GM19238 (cell line): ENCODE measurements around the gene TTC34.
A peak's percentile ranks its signal among the peaks of the same experiment; 100 is the strongest.

ENCODE experiments used
- DNase-seq: peaks from one replicate; pipeline ENCODE4 v3.0.0; 2011; ENCODE audit warnings: low spot score; ENCODE audit not compliant: insufficient read length

Gene TTC34, protein sequence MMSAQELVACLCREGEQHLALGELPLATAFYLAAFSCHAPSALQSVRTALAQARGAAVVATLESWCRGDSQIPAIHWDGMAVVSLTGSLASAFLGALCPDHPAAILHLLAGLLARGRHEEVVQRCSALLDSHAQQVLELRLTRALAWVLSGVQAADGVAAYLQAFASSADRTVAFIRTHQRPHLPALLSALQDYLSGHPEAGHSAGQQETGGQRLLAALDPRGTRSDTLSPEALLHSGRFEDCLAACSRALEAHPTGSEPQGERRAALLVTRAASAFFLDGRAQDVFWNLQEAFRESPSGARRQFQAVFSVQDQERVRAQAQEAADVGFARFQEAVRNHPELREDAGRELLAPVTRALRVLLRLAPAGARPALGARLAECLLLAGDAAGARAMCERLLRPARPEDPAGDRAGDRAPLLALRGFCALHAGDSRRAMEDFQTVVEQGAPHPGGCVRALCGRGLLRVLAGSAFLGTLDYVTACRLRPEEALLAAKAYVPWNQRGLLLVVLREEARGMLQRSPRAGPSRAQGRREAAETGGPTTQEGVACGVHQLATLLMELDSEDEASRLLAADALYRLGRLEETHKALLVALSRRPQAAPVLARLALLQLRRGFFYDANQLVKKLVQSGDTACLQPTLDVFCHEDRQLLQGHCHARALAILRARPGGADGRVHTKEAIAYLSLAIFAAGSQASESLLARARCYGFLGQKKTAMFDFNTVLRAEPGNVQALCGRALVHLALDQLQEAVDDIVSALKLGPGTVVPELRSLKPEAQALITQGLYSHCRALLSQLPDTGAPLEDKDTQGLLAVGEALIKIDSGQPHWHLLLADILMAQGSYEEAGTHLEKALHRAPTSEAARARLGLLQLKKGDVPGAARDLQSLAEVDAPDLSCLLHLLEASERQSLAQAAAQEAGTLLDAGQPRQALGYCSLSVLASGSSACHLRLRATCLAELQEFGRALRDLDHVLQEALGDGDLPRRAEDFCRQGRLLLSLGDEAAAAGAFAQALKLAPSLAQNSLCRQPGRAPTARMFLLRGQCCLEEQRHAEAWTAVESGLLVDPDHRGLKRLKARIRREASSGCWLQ

DNA sequence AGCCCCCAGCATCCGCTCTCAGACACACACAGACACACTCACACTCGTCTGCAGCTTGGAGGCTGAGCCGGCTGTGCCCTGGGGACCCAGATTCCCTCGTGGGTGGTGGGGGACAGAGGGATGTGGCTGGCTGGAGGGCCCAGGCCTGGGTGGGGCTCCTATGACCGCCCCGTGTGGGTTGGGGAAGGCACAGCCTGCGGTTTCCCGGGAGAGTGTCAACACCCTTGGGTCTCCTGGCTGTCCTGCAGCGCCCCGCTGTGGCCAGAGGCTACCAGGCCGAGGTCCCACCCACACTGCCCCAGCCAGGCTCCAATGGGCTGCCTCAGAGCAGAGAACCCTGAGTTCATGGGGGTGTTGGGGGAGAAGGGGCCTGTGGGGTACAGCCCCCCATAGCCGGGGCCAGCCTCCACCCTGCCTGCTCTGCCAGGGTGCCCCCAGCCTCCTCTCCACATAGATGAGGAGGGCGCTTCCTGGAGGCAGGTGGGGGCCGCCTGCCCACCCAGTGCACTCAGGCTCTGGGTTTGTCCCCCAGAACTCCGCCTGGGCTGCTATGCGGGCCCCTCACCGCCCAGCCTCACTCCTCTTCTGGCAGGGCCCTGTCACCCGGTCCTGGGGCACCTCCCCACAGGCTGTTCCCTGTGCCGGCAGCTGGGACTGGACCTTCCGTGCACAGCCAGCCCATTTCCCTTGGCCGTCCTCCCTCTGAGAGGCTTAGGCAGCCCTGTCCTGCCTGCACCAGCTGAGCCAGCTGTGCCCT, at the start of gene TTC34:
TTC34 (minus strand) TSS at position 159 of the 757 bp plus-strand sequence. CDS start 866 bp downstream, outside the sequence.
- peak; percentile 39 for DNase-seq

DNA sequence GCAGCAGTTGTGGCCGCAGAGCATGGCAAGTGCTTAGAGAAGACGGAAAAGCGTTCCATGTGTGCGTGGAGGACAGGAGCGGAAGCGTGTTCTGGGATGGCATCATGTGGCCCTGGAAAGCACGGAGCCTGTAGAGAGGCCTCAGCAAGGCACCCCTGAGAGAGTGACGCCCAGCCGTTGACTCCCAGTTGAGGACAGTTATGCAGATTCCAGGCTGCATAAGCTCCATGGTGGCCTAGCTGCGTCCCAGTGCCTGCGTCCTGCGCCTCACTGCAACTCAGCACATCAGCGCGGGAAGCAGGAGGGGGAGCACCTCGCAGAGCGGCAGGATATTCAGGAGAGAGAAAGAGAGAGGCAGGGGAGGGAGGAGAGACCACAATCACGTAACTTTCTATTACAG, 49.0 kb upstream of the TTC34 start:
- no peak for DNase-seq

DNA sequence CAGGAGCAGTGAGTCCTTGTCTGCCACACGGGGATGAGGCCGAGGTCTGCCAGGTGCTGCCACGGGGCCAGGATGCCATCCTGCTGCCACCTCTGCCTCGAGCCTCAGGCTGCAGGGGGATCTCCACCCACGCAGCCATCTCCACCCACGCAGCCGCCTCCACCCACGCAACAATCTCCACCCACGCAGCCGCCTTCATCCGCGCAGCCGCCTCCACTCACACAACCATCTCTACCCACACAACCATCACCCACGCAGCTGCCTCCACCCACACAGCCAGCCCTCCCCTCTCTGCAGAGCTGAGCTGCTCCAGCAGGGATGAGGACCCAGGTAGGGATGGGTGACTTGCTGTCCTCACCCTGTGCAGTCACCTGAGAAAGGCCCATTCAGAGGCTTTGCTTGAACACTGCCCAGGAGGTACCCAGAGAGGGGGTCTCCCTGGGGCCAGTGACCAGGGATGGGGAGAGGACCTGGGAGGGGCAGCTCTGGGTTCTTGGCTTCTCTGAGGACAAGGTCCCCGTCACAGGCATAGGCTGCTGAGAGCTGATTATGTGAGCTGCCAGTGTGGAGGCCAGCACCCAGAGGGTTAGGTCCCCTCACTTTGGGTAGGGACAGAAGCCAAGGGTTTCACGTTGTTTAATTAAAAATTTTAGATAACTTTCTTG, 46.6 kb upstream of the TTC34 start:
- DNase-seq: no peak

DNA sequence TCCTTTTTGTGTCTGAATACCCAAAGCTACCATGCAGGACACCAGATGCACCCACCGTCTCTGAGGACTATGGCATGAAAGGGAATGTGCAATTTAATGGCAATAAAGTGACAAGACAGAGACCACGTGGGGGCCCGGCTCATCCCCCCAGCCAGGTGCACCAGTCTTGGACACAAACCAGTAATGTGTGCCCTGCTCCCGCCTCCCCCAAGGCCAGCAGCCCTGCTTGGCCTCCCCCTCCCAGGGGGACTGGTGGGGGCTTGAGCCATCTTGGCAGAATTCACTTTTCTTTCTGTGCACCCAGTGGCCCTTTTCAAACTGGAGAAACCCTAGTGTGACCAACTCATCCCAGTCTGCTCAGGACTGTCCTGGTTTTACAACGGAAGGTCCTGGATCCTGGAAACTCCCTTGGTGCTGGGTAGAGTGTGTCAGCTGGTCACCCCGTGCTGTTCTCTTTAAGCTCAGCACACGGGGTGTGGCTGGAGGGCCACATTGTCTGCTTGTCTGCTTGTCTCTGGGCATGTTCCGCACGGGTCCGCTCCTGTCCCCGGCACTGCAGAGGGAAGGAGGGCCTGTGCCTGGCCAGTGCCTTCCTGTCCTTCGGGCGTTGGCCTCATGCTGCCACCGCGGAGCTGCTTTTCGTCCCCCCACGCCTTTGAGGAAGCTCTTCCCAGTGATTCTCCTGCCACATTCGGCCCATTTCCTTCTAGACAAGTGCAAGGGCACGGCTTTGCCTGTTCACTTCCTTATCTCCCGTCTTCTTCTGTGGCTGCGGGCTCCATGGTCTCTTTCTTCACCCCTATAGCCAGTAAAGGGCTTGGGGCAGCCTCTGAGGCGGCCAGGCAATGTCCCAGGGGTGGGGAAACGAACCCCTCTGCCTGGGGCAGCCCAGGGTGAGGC, 45.8 kb upstream of the TTC34 start:
- DNase-seq: no peak

DNA sequence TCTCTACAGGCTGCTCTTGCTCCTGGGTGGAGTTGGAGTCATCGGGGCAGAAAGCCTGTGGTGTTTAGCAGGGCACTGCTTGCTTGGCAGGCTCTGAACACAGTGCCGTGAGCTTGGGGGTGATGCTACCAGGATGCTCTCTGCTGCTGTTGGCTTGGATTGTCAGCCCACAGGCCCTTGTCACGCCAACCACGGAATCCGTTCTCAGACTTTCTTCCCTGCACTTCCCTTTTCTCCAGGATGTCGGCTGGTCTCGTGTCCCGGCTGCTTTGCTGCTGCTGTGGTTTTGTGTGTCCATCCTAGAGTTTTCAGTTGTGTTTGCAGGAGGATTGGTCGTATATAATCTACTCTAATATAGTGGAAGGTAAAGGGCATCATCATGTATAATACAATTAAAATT, 44.4 kb upstream of the TTC34 start:
- no peak for DNase-seq

DNA sequence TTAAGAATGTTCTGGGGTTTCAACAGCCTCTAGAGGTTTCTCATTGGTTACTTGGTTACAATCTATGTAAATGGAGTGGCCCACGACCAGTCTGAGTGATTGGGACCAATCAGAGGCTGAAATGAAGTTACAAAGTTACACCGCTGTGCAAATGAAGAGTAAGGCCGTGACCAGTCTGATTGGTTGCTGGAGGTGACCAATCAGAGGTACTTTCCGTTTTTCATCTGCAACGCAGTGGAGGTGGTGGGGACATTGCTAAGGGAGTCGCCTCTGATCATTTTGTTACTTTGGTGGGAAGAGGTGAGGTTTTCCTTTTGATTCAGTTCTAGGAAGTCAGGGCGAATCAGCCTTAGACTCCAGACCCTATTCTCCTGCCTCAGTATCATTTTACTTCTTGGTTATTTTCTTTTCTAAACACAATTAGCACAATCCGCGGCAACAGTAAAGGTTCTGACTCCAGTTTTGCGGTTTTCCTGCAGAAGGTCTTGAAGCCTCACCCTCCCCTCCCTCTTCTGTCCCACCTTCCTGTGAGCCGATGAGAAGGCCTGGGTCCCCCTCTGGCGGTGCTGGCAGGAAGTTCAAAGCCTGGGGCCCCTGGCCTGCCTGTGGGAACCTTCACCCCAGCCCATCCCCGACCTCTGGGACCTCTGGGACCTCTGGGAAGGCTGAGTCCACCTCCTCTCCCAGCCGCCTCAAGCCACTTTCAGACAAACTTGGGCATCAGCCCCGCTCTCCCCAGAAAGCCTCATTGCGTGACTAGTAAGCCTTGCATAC, 38.7 kb upstream of the TTC34 start:
- no peak for DNase-seq

DNA sequence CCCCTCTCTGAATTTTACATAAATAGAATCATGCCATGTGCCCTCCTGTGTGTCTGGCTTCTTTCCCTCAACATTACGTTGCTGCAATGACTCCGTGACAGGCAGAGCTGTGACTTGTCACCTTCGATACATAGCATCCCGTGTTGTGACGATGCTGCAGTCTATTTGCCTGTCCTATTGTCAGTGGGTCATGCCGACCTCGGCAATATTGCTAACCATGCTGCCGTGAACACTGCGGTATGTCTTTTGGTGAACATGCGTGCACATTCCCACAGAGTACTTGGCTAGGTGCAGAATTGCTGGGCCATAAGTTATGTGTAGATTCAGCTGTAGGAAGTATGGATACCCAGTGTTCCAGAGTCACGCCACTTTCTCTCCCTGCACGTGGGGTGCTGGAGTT, 36.3 kb upstream of the TTC34 start:
- no peak for DNase-seq

DNA sequence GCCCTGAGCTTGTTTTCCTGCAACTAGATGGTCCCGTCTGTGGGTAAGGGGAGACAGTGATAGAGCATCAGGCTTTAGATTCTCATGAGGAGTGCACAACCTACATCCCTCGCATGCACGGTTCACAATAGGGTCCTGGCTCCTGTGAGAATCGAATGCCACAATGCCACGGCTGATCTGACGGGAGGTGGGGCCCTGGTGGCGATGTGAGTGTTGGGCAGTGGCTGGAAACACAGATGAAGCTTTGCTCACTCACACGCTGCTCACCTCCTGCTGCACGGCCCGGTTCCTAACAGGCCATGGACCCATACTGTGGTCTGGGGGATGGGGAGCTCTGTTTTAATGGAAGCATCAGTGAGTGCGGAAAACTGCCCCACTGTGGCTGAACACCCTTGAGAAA, 35.8 kb upstream of the TTC34 start:
- no peak for DNase-seq

DNA sequence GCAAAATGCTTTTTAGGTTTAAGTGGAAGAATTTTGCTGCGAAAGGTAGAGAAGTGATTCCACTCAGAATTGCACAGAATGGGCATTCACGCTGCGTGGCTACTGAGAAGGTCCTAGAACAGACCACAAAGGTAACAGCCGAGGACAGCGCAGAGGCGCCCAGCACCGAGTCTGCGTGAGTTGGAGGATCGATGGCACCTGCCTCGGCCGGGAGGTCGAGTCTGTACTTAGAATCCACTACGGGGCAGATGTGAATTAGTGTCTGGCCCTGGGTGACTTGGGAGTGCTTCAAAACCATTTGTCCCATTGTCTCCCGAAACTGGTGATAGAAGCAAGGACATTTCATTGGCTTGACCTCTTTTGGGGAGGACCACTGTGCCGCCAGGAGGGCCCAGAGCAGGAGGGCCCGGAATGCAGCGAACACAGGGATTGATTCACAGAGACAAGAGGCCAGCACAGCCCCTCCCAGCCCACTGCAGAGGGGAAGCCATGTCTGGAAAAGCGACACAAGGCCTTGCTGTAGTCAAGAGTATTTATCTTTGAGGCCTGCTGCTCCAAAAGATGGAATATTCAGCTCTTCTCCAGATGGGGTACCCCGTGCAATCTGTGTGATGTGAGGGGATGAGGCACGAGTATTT, 35.0 kb upstream of the TTC34 start:
- DNase-seq: no peak

DNA sequence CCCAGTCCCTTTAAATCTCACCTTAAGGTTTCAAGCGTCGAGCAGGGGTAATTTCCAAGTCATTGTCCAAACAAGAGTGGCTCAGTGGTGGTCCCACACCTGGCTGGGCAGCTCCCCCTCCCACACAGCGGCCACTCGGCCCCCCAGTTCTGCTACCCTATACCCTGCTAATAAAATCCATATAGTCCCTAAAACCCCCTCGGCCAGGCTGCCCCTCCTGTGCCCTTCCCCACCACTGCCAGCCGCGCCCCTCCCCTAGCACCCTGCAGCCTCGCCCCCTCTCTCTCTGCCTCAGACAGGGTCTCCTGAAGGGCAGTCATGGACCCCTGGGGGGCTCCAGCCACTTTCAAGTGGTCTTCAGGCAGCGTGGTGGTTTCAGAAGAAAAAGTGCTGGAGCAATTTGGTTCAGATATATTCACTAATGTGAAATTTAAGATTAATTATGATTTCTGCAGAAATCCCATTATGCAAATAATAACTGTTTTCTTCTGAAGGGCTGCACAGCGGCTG, 34.2 kb upstream of the TTC34 start:
- no peak for DNase-seq

DNA sequence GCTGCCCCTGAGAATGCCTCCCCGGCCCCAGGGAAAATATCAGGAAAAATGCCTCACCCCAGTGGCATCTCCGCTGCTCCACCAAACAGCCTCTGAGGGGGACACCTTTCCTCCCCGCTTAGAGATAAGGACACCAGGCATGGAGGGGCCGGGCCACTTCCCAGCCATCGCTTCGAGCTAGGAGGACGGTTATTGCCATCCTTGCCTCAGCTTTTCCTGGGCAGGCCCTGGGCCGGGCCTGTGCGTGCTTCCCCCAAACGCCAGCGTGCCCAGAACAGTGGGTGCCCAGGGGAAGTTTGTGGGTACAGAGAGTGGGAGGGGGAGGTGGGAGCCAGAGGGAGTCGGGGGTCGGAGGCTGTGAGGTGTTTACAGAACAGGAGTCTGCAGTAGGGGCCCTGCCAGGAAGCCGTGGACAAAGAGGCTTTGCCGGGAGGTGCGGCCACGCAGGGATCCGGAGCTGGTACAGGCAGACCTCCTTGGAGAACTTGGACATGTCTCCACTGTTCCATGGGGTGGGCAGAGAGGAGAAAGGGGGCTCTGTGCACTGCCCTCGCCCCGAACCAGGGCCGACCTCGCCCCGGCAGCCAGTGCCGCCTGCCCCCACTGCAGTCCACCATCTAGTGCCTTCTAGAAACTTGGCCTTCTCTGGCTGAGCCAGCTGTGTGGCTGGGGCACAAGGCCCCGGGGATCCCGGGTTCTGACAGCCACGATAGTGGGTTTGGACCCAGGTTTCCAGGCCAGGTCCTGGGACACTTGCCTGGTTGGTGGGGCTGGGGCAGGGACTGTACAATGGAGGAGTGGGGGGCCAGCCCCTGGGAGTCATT, 33.5 kb upstream of the TTC34 start:
- no peak for DNase-seq

DNA sequence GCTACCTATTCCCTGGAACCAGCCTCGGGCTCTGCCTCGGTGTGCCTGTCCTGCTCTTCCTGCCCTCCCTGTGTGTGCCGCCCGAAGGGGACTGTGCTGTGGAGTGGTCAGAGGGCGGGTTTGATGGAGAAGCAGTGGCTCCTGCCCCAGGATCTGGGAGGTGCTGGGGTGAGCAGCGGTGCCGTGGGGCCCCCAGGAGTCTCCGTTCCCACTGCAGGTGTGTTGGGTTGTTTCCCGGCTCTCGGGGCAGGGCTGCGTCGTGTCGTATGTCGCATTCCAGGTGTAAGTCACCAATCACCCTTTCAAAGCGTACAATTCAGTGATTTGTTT, 32.6 kb upstream of the TTC34 start:
- no peak for DNase-seq

DNA sequence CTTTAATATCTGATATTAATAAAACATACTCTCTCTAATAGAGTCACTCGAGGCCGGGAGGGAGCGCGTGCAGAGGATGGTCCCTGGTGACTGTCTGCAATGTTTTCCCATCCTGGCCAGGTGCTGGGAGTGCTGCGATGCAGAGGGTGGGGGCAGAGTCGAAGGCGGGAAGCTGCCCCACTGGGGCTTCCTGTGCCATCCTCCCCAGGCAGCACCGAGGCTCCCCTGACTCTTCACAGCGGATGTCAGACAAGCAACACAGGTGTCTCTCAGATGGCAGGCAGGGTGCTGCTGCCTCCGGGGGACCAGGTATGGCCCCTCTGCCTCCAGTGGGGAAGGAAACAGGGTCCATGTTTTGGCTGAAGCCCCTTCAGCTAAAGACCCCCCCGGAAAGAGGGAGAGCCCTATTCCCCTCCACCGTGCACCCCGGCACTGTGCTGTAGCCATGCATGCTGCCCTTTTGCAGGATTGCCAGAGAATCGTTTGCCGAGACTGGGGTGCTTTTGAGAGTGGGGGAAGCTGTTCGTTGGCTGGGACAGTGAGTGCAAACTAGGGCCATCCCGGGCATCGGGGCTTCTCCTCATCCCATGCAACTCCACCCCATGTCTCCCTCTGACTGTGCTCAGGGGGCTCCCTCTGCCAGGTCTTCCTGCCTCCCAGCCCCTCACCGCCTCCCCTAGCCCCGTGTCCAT, 32.1 kb upstream of the TTC34 start:
- no peak for DNase-seq

DNA sequence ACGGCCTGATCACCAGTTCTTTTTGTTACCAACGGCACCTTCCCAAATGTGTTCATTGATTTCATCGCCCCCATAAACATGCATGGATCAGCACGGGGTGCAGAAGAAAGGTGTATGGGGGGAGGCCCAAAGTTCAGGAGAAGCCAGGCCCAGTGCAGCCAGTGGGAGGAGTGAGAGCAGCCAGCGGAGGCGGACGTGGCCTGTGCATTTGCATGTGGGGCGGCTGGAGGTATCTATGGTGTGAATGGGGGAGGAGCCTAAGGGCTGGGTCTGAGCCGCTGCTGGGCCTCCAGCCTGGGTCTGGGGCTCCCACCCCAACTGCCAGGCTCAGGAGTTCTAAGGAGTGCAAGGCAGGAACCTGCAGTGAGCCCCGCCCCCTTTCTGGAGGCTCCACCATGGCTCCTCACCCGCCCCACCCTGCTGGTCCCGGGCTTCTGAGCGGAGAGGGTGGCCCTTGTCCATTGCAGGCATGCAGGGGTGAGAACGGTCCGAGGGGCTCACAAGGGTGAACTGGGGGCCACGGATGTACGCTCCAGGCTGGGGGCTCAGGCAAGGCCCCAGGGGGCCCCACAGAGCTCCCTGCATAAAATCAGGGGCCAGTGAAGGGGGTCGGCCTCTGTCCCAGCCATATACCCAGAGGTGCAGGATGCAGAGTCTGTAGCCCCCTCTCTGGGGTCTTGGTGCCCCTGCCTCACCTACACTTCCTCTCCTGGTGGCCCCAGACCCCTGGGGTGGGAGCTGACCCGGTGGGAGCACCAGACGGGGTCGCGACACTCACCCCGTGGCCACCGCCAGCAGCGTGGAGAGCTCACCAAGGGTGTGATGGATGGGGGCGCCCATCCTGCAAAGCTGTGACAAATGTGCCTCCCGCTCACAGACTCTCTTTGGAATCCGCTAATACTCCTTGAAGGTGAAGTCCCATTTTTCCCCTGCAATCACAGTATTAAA, 31.3 kb upstream of the TTC34 start:
- no peak for DNase-seq

DNA sequence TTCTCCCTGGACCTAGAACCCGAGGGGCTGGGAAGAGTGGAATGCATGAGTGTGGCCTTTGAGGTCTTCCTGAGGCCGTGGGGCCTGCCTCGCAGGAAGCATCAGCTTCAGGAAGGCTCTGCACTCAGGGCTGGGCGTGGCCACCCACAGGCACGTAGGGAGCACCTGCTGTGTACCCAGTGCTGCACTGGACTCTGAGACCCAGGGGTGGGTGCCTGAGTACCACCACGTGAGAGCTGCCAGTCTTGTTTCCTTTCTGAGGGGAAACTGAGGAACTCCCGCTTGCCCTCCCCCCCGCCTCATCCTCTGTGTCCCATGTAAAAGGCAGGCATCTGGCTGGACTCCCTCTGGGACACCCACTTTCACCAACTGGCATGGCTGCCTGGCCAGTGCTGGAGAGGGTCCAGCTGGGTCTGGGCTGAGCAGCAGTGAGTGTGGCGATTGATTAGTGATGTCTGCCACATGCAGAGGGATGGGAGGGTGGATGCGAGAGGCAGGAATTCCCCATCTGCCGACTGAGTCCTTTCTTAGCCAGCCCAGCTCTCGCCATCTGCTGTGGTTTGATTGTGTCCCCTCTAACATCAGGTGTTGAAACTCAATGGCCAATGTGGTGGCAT, 30.2 kb upstream of the TTC34 start:
- no peak for DNase-seq
